ENCODE data around the gene TNNT1.

TNNT1 gene

DNA sequence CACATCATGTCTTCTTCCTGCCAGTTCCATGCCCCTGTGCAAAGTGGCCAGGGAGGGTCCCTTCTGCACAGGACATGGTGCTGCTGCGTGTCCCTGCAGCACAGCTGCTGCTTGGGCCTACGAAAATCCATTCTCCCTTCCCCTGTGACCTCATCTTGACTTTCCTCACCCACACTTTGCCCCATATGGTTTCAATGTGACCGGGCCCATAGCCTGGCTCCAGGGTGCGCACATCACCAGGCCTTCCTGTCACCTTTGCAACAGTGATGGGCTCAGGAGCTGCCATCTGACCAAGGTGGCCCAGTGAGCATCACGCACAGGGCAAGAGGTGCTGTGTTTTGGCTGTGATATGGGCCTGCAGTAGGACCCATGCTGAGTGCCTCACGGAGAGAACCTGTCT is 42.4 kb downstream of the TNNT1 start:
- no peak for DNase-seq

DNA sequence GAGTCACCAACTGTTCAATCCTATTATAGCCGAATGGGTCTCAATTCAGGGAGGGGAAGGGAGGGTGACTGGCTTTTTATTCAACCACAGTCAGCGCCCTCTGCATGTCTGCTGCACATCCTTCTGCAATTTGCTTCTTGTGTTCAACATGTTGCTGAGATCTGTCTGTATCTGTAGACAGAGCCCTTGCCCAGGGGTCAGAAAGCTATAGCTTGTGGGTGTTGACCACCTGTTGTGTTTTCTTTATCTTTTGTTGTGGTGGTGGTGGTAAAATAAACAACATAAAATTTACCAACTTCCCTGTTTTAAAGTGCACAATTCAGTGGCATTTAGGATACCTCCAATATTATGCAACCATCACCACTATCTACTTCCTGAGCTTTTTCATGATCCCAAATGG is 43.8 kb downstream of the TNNT1 start:
- DNase-seq = no peak

GRCh38 chr19:55103190-55103589 is 45.8 kb downstream of the TNNT1 start:
- DNase-seq = no peak

DNA sequence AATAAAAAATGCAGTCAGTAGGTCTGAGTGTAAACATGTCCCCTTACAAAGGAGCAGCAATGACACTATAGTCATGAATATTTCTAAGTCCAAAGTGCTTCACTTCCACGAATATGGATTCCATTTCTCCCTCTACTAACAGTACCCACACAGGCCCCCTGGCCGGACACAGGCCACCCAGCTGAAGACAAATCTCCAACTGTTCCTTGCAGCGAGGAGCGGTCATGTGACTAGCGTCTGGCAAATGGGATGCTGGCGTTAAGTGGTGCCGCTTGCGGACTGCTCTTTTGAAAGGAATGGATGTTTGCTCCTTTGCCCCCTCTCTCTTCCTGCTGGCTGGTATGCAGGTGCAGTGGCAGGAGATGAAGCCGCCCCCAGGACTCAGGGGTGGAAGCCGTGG is 47.7 kb downstream of the TNNT1 start:
- DNase-seq = no peak

DNA sequence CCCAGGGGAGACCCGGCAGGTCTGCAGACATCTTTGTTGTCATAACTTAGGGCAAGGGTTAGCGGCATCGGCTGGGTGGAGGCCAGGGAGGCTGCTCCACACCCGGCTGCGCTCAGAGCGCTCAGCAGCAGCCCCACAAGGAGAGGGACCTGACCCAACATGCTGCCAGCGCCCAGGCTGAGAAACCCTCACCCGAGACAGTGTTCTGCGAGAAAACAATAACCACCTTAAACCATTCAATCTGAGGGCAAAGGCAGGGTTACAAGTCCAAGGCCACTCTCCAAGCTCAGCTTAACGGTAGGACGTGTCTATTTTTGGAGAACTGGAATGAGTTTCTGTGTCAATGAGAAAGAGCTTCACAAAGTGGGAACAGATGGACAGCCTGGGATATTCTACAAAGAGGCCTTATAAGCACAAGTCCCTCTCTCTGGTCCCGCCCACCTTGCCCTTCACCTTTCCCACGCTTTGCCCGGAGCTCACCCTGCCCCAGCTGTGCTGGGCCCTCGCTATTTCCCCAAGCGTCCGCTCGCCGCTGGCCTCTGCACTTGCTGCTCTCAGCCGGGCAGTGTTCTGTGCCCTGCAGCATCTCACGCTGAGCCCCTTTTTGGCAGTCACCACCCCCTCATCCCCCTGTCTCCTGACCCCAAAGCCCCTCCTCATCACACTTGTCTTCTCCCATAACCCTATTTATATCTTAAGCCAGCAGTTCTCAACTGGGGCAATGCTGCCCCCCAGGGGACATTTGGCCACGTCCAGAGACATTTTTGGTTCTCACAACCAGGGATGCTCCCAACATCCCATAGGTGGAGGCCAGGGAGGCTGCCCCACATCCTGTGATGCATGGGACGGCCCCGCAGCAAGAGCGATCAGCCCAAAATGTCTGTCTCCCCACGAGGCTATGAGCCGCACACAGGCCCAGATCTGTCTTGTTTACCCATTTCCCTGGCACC is 49.2 kb downstream of the TNNT1 start:
- DNase-seq = no peak

- no peak for DNase-seq
Observed at GRCh38 chr19:55098716-55099556, 50.1 kb downstream of the TNNT1 start.

DNA sequence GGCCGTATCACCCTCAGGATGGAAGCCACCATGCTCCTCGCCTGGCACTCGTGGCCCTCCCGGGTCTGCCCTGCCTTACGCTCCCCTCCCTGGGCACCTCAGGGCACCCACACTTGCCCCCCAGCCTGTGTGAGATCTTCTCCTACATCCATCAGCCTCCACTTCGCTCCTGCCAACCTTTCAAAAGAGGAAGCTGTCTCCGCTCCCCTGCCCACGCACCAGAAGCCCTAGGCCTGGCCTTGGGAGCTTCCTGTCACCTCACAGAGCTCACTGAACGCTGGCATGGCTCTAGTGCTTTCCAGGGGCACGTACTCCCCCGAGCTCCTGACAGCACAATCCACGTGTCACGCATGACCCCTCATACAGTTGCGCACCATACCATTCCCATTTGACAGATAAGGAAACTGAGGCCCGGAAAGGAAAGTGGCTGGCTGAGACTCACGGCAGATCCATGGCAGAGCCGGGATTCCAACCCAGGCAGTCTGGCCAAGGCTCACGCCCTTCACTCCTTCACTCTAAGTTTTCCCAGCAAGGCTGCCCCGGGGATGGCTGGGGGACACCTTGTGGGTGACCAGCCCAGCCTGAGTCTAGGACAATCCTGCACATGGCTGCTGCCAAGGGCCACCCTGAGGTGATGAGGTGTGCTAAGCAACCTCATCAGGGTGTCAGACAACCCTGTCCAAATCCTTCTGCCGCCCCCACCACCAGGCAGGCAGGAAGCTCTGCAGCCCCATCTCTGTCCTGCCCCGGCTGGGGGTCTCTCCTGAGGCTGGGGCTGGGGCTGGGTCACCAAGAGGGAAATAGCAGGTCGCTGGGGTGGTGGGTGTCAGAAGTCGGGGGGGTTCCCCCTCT is 50.9 kb downstream of the TNNT1 start:
- DNase-seq = no peak

GRCh38 chr19:55096061-55096701 is 52.8 kb downstream of the TNNT1 start:
- no peak for DNase-seq

GRCh38 chr19:55095260-55096060 is 53.5 kb downstream of the TNNT1 start:
- peak; percentile 2 for DNase-seq

DNA sequence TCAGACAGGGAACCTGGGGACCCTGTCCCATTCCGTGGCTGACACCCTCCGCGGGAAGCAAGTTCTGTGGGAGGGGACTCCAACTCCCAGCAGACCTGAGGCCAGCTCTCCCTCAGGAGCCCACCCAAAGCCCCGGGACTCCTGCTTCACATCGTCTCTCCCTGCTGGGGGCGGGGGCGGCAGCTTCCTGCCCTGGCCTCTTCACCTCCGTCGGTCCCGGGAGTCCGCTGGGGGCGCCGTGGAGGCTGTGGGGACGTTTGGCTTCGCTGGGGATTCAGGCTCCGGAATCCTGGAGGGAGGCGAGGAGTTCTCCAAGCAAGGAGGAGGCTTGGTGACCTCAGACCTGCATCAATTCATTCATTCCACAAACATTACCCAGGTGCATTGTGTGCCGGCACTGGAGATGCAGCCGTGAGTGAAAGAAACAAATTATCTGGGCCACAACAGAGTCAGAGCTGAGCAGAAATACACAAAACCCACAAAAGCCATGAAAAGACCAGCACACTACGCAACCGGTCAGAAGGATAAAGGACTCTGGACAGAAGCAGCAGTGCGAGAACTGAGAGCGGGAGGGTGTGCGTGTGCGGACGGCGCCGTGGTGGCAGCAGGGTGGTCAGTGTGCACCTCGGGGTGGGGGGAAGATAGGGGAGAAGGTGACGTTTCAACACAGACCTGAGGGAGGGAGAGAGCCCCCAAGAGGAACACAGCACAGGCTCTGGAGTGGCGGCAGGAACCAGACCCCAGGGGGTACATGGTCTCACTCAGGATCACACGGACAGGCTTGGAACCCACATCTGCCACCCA is 54.3 kb downstream of the TNNT1 start:
- no peak for DNase-seq

- no peak for DNase-seq
Observed at GRCh38 chr19:55092423-55093318, 56.3 kb downstream of the TNNT1 start.

DNA sequence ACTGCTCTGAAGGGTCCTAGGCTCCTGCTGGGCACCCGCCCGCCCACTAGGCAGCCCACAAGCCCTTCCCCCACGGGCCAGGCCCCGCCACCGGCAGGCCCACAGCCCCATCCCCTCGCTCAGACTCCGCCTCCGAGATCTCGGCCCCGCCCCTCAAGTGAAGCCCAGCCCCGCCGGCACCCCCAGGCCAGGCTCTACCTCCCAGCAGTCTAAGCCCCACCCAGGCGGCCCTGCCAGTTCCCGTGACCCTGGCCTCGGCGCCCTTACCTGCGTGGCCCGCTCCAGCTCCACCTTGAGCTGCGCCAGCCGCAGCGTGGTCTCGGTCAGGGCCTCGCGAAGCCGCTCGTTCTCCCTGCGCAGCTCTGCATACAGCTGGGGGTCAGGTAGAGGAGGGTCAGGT is 57.1 kb downstream of the TNNT1 start:
- DNase-seq = no peak

GRCh38 chr19:55091126-55091910 is 57.7 kb downstream of the TNNT1 start:
- DNase-seq = no peak

DNA sequence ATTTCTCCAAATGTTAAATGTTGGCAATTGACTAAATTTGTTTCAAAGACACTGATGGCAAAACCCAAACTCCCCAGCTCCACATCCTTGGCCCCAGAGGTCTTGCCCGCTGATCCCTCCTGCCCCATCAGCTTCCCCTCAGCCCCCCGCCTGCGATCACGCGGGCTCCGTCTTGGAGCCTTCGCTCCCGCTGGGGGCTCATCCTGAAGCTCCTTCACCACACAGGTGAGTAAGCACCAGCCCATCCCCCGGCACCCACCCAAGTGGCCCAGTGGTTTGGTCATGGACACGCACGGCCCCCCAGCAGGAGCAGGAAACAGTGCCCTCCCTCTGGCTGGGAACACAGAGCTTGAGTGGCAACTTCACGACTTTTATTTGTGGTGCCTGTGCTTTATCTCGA is 58.4 kb downstream of the TNNT1 start:
- no peak for DNase-seq

DNA sequence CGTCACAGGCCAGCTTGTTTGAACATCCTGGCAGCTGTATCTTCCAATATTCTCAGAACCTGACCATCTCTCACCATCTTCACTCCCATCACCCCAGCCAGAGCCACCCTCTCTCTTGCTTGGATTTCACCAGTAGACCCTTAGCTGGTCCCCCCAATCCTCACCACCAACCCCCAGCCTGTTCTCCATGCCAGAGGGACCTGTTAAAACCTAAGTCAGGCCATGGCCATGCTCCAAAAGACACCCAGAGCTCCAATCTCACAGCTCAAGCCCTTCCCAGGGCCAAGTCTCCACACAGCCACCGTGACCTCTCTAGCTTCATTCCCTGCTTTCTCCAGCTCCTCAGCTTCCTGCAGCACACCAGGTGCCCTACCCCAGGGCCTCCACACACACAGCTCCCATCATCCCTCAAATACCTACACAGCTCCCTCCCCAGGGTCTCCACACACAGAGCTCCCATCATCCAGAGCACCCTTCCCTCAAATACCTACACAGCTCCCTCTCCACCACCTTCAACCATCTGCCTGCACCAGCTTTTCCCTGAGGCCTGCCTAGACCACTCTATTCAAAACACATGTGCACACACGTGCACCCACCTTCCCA is 59.6 kb downstream of the TNNT1 start:
- no peak for DNase-seq

GRCh38 chr19:55088543-55089341 is 60.3 kb downstream of the TNNT1 start:
- DNase-seq = peak; percentile 19

DNA sequence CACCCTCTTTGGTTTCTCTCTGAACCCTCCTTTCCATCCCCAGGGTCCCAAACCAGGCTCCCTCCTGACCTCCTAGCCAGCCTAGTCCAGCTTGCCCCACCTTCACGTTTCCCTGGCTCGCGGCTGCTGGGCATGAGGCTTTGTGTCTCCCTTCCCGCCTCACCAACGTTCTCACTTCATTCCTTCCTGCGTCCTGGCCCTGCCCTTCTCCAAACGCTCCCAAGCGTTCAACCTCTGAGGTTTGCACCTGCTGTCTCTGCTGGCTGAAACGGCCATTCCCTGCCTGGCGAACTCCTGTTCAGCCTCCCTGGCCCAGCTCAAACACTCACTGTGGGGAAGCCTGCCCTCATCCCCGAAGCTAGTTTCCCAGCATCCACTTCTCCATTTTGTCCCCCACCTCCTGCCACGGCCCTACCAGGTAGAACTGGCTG is 61.0 kb downstream of the TNNT1 start:
- DNase-seq = no peak
